NCI-H2029 (cell line): ENCODE results near the gene CMIP.

ENCODE experiments used
- DNase-seq: peaks from one replicate; lab custom pipeline; 2025; lab: John Stamatoyannopoulos, UW

CMIP gene

DNA sequence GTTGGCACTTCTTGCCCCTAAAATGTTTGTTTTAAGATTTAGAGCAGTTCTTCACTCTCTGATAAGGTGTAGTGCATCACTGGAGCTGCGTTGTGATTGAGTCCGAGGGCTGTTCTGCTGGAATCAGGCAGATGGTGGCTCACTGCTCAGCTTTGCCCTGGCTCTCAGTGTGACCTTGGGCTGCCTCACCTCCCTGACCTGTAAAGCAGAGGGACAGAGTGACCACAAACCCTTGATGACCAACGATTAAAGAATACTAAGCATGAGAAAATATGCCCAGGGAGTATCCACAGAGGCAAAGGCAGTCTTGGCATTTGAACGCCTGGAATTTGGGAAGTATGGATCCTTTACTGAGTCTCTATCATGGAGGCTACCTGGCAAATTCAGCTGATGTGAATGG, 18.1 kb downstream of the CMIP start:
- no peak for DNase-seq

DNA sequence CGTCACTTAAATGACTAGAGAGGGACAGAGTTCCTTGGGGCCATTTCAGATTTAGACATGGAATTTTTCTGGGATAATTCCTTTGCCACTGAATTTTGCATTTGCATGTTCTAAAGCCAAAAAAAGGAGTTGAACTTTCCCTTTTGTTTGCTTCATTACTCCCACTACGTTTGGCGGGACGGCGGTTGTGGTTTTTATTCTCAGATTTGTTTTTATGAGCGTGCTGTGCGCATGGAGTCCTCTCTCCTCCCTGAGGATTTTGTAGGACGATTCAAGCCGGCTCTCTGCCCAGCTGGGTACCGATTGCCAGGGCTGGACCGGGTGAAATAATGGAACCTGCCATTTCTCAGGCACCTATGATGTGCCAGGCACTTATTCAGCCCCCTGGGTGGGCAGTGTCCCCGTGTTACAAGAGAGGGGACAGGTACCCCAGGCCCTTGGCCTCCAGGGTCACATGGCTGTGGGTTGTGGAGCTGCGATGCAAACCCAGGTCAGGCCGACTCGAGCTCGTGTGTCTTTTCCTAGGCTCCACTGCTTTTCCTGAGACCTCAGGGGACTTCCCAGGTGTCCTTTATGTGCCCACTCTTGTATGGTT, 18.8 kb downstream of the CMIP start:
- DNase-seq, result no peak

DNA sequence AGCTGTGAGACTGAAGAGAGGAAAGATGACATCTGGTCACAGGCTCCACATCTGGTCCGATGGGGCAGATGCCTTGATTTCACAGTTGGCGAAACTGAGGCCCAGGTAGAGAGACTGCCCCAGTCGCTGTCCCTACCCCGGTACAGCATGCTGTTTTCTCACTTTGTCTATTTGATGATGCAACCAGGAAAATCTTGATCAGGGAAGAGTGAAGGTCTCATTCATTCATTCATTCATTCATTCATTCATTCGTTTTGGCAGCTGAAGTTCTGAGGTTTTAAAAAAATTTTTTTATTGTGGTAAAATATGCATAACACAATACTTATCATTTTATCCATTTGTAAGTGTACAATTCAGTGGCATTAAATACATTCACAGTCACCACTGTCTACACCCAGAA, 19.7 kb downstream of the CMIP start:
- no peak for DNase-seq

DNA sequence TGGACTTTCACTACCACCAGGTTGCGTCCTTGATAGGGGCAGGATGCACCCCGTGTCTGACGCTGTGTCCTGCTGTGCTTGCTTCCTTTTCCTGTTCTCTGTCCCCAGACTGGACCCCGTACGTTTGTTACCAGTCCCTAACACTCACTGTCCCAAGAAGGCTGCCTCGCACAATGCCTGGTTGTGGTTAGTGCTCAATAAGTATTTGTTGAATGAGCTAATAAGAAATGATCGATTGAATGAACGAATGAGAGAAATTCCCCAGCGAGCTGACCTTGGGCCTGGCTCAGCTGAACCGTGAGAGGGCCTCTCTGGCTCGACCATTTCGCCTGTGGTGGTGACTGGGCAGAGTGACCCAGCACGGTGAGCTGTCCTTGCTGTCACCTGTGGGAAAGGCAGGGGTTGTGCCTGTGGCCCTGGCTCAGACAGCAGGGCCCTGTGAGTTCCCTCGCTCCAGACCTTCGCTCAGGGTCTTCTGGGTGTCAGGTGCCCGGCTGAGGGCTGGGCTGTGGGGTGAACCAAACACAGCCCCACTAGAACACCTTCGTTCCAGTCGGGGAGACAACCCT, 20.9 kb downstream of the CMIP start:
- DNase-seq, result no peak

DNA sequence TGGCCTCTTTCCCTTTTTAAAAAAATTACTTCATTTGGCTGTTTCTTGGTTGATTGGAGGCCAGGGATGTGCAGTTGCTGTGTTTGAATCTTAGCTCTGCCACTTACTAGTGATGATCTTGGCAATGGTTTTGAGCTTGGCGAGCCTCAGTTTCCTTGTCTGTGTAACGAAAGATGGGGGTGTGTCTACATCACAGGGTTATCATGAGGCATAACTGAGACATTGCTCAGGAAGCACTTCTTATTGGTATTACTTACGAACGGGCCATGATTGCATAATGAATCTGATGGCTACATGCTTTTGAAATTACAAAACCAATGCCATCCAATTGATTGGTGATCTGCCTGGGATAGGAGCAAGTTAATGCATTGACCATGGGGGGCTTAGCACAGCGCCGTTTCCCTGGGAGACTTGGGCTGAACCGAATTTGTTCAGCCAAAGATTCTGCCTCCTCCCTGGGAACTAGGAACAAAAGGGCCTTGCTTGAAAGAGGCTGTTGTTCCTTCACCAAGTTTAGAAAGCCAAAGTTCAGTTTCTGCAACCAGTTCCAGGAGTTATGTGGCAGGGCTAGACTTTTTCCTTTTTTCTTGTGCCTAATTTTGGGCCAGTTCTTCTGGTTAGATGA, 21.9 kb downstream of the CMIP start:
- no peak for DNase-seq

DNA sequence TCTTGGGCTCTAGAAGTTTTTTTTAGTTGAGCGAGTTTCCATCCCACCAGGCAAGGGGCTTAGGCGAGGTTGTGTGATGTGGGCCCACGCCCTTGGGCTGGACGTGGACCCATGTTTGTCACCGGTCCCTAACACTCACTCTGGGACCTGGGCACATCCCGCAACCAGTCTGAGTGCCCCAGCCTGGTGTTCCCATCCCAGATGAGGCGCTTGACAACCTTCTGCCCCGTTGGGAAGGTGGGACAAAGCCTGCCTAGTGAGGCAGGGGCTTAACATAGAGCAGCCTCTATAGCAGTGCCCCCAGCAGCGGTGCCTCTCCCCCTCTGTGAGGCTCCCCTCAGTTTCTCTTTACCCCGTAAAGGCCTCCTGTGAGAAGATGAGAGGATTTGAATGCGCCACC, 22.5 kb downstream of the CMIP start:
- DNase-seq, result no peak

DNA sequence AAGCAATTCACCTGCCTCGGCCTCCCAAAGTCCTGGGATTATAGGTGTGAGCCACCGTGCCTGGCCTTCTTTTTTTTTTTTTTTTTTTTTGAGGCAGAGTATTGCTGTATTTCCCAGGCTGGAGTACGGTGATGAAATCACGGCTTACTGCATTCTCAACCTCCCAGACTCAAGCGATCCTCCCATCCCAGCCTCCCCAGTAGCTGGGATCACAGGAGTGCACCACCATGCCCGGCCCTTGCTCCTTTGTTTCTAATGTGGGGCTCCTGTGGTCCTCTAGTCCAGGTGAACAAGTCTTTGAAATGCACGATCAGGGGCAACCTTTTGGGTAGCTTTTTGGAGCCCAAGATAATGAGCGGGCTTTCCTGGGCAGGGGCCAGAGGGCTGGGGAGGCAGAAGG, 23.2 kb downstream of the CMIP start:
- DNase-seq, result no peak

DNA sequence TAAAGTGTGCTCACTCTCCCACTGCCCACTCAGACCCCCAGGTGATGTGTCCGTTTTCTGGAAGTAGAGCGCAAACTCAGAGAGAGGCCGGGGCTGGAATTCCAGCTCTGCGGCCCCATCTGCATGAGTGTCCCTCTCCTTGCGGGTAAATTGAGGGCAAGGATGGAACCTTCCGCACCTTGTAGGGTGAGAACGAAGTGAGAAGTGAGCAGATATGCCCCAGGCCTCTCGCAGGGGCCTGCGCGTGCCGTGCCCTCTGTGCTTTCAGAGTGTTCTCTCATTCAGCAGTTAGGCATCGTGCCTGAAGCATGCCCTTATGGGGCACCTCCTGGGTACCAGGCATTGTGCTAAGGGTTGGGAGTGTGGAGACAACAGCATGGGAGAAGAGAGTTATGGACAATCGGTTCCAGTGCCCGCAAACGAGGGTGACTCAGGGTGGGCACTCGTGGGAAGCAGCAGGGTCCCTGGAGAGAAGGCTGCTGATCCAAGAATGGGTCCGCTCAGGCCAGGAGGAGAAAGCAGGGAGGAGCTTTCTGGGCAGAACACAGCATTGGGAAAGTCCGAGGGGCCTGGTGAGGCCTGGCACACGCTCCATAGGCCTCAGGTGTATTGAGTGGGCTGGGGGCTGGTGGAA, 23.8 kb downstream of the CMIP start:
- no peak for DNase-seq

DNA sequence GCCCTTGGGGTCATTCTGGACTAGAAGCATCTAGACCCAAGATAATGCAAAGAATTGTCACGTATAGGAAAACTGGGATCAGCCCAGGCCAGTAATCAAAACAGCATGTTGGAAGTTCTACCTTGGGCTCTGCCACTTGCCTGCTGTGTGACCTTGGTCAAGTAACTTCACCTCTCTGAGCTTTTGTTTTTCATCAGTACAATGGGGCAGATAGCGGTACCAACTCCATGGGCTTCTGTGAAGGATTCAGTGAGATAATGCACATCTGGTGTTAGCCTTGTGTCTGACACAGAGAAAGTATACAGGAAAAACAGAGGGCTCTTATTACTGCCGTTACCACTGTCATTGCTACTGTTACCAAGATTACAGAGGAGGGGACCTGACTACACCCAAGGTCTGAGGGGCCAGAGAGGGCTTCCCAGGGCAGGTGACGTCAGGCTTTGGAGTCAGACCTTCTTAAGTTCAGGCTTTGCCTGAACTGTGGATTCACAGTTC, 24.6 kb downstream of the CMIP start:
- no peak for DNase-seq

DNA sequence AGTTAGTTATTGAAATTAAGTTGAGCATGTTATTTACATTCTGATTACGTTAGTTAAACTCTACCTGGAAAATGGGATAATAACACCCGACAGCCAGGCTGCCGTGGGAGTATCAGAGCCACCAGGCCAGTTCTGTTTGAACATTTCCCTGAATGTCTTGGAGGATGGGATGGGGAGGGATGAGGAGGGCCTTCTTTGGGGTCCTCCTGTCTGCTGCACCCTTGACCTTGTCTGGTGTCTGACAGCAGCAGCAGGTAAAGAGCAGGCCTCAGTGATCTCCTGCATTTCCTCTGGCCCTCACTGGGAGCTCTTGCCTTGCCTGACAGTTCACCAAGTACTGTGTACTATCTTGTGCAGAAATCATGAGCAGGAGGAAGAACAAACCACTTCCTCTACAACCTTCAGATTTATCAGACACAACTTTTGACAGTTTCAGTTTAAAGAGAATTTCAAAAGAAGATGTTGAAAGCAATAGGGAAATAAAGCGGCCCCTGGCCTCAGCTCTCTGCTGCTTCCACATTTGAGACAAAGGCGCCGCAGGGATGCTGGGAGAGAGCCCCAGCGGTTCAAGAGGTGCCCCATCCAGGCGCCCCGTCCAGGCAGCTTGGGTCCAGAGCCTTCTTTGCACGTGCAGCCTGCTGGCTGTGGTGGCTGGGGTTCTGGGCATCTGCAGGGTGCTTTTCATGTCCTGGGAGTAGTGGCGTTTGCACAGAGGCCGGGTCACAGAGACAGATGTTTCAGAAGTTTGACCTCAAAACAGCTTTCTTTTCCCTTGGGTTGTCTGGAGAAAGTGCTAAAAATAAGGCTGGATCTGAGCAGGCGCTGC, 25.3 kb downstream of the CMIP start:
- DNase-seq, result no peak

DNA sequence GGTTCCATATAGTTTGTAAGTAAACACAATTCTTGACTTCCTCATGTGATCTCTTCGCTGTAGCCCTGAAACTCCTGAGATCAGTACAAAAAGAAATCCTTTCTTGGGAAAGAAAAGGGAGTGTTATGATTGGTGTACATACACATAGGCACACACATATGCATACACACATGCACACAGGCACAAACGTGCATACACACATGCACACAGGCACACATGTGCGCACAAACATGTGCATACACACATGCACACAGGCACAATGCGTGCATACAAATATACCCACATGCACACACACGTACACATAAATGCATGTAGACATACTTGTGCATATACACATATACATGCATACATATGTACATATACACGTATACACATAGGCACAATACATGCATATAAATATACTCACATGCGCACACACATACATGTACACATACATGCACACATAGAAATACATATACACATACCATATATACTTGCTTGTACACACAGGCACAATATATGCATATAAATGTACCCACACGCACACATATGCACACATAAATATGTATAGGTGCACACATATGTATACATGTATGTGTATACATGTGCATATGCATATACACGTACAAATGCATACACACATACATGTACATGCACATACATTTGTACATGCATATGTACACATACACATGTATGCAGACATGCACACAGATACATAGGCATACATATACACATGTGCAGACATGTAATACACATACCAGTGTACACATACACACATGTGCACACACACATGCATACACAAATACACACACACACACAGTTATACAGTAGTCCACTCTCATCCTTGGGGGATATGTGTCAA, 26.4 kb downstream of the CMIP start:
- DNase-seq, result no peak

DNA sequence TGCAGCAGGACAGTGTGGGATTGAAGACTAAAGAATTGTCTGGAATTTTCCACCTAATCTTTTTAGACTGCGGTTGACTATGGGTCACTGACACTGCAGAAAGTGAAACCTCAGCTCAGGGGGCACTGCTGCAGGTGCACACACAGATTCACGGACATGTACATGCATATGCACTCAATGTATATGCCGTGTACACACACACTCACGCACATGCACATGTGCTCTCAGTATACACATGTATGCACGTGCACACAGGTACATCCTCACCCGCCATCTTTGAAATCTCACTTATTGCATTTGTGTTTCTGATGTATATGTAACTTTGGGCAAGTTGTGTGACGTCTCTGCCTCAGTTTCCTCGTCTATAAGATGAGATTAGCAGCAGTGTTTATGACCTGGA, 27.3 kb downstream of the CMIP start:
- DNase-seq, result no peak

DNA sequence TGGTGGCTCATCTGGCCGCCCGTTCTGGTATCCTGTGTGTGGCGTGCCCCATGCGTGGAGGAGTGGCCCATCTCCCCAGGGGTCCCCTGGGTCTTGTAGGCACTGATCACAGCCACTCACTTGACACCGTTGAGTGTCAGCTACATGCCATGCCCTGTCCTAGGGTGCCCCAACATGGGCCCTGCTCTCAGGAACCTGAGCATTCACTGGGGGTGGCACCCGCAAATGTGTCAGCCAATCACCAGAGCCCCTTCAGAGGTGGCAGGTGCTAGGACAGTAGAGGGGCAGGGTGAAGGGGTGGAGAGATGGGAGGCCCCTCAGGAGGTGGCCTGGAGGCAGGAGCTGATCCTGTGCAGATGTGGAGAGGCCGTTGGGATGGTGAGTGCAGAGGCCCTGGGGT, 27.8 kb downstream of the CMIP start:
- no peak for DNase-seq

DNA sequence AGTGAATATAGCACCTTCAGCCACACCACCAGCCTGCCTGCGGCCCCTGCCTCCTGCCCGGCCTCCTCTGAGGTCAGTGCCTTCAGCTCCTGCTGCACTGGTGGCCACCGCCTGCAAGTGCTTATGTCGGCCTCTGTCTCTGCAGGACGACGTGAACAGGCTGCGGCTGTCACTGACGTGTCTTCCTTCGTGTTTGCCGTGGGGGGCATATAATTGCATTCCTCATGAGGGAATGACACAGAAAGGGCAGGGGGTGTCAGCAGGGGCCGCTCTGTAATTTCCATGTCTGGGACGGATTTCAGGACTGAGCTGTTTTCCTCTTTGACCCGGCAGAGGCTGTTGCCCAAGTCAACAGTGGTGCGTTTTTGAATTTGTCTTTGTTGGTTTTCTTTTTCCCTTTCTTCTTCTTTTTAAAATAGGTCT, 28.5 kb downstream of the CMIP start:
- DNase-seq, result no peak

DNA sequence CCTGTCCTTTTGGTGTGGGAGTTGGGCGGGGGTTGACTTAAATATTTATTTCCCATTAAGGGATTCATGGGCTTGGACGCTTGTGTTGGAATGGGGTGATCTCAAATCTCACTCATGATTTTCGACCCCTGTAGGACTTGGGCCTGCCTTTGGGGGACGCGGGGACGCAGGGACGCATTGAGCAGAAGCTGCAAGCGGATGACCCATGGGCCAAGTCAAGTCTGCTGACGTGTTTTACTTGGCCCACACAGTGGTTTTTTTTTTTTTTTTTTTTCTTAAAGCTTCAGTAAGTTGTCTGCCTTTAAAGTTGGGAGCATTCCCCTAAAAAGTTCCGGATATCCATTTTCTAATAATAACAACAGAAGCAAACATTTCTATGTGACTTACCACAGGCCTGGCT, 28.9 kb downstream of the CMIP start:
- no peak for DNase-seq

DNA sequence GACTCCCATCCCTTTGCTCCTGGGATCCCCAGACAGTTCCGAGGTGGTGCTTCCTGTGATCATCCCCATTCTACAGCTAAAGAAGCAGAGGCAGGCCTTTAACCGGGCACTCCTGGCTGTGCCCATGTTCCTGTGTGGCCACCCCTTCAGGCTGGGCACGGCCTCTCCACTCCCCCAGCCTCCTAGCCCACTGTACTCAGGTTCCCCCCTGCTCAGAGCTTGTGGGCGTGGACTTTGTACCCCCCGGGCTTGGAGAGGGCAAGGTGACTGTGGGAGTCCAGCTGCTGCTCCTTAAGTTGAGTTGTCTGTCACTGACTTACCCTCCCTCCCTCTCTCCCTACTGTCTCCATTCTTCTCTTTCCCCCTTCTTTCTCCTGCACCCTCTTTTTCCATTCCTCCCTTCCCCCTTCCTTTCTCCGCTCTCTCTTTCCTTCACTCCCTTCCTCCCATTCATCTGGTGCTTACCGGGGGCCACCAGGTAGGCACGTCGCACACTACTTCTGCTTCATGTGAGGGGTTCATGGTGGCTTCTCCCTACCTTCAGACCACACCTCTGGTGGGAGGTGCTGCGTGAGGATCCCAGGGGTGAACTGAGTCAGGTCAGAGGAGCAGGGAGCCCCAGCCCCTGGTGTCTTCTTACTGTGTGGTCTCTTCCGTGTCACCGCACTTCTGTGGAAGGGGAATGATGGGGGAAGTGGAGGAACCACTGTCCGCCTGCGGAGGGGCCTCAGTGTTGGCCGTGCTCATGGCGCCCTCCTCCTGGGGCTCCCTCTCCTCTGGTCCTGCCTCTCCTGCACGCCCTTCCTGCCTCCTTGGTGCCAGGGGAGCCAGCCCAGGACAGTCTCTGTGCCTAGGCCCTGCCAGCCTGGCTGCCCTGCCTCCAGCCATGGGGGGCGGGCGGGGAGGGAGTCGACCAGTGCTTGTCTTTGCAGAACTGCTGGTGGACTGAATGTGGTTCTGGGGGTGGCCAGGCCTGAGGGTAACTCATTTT, 29.7 kb downstream of the CMIP start:
- DNase-seq, result no peak

DNA sequence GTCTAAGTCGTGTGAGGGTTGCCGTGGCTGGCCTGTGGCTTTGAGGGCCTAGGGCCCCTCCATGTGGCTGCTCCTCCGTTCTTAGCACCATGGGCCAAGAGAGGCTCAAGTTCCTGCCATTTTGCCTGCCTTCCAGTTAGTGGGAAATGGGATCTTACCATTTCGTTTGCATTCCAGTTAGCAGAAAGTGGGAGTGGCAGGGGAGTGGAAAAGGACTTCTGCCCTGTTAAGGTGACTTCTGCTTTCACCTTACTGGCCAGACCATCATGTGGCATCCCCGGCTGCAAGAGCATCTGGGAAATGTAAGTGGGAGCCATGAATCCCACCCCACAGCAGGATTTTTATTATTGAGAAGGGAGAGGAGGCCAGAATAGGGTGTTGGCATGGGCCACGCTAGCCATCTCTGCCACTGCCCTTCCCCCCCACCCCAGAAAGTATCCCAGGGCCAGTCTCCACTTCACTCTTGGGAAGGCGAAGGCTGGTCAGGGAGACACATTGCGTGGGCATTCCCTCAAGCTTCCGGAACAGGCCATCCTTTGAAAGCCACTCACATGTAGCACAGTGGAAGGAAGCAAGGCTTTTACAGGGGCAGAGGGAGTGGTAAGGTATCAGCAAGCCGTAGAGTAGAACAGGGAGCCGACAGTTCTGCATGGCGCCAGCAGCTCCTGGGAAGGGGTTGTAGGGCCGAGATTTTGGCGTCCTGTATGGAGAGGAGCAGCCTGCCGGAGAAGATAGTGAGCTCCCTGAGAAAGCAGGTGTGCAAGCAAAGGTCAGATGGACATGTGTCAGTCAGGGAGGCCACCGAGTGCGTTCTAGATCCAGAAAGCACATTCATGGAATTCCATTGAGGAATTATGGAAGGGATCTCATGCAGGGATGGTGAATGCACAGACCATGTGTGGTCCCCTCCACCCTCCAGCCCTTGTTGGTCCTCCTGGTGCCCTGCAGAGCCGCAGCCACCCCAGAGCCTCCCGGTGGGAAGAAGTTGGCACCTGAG, 33.4 kb downstream of the CMIP start:
- DNase-seq, result no peak

DNA sequence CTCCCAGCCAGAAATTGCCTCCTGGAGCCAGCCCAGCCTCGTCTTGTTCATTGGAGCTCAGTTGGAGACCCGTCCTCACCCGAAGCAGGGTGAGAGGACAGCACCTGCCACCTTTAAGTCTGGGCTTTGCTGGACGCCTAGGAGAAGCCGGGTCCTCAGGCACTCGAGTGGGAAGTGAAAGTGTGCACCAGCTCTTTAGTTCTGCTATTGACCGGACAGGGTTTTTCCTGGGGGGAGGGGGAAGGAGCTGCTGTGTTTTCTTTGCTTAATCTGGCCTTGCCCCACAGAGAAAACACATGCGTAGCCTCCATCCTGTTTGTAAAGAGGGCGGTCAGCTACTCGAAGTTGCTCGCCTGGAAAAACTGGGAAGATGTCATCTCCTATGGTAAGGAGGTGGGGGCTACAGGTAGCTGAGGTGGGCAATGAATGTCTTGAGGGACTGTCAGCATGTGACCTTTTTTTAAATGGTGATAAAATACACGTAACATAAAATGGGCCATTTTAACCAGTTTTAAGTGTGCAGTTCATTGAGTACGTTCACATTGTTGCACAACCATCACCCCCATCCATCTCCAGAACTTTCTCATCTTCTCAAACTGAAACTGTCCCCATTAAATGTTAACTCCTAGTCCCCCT, 34.4 kb downstream of the CMIP start:
- no peak for DNase-seq
